ENCODE data around the gene TRIM72.
A peak's percentile ranks its signal among the peaks of the same experiment; 100 is the strongest.

TRIM72 gene

DNA sequence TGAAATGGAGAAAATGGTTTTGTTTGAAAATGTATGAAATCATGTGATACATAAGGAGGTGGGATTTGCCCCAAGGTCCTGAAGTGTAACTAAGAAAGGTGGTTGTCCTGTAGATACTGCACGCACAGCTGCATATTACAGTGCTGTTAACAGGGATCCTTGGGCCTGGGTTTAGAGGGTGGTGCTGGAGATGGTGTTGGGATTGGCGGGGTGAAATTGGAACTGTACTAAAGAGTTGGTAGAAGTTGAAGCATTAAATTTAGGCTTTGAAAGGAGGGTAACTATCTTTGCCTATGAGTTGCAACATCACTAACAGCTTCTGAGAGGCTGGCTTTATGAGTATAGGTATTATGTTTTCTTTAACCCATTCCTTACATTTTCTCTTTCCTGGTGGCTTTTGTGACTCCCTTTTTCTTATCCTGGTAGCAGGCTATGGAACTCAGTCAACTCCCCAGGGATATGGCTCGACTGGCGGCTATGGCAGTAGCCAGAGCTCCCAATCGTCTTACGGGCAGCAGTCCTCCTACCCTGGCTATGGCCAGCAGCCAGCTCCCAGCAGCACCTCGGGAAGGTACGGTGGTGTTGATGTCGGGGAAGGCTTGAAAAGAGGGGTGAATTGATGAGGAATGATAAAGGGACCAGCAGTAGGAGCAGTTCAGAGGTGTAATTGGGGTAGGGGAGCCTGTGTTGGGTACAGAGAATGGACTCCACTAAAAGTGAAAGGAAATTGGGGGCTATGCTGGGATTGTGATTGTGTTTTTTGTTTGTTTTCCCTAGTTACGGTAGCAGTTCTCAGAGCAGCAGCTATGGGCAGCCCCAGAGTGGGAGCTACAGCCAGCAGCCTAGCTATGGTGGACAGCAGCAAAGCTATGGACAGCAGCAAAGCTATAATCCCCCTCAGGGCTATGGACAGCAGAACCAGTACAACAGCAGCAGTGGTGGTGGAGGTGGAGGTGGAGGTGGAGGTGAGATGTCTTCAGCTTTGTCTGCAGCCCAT lies 30.2 kb upstream of the TRIM72 start:
- no peaks in the 10 kb centered on the region for H3K27me3 ChIP-seq (ENCODE audit: insufficient read depth, low read depth)
- H3K4me2 ChIP-seq: peak overlapping the region; percentile 98; the same call in 1 of the 2 replicates
- H2AFZ ChIP-seq (ENCODE audit: low read depth): no peak overlapping the region
- H3K9ac ChIP-seq: no peak overlapping the region
- peaks cover 53% of the 10 kb centered on the region for H4K20me1 ChIP-seq (ENCODE audit: insufficient read depth)
- no peak overlapping the region for H3K4me3 ChIP-seq (IDR thresholded peaks at IDR 0.05; ENCODE audit: insufficient read depth, low read depth, low read length)
- H3K27ac ChIP-seq: no peak overlapping the region
- peaks cover 69% of the 10 kb centered on the region for H3K4me1 ChIP-seq (ENCODE audit: low read depth, poor library complexity, severe bottlenecking)
- TF ChIP-seq, protein P1, sequence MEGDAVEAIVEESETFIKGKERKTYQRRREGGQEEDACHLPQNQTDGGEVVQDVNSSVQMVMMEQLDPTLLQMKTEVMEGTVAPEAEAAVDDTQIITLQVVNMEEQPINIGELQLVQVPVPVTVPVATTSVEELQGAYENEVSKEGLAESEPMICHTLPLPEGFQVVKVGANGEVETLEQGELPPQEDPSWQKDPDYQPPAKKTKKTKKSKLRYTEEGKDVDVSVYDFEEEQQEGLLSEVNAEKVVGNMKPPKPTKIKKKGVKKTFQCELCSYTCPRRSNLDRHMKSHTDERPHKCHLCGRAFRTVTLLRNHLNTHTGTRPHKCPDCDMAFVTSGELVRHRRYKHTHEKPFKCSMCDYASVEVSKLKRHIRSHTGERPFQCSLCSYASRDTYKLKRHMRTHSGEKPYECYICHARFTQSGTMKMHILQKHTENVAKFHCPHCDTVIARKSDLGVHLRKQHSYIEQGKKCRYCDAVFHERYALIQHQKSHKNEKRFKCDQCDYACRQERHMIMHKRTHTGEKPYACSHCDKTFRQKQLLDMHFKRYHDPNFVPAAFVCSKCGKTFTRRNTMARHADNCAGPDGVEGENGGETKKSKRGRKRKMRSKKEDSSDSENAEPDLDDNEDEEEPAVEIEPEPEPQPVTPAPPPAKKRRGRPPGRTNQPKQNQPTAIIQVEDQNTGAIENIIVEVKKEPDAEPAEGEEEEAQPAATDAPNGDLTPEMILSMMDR (conservative IDR thresholded peaks at IDR 0.05; ENCODE audit: low read depth, low read length): no peak
- H3K79me2 ChIP-seq (ENCODE audit: insufficient read depth, low read depth): peaks cover 88% of the 10 kb centered on the region
- H3K36me3 ChIP-seq (ENCODE audit: insufficient read depth): peaks cover 68% of the 10 kb centered on the region

DNA sequence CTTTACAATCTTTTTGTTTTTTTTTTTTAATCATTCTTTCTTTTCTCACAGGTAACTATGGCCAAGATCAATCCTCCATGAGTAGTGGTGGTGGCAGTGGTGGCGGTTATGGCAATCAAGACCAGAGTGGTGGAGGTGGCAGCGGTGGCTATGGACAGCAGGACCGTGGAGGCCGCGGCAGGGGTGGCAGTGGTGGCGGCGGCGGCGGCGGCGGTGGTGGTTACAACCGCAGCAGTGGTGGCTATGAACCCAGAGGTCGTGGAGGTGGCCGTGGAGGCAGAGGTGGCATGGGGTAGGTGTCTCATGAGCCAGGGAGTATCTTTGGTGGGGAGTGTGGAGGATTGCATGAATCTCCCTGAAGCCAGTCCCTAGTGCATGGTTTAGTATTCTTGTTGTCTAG lies 29.0 kb upstream of the TRIM72 start:
- TF ChIP-seq, protein P1 (conservative IDR thresholded peaks at IDR 0.05; ENCODE audit: low read depth, low read length): no peak
- H2AFZ ChIP-seq (ENCODE audit: low read depth): no peak overlapping the region
- peaks cover 98% of the 10 kb centered on the region for H3K79me2 ChIP-seq (ENCODE audit: insufficient read depth, low read depth)
- peaks cover 53% of the 10 kb centered on the region for H4K20me1 ChIP-seq (ENCODE audit: insufficient read depth)
- peaks cover 68% of the 10 kb centered on the region for H3K4me1 ChIP-seq (ENCODE audit: low read depth, poor library complexity, severe bottlenecking)
- H3K27me3 ChIP-seq (ENCODE audit: insufficient read depth, low read depth): no peaks in the 10 kb centered on the region
- H3K4me3 ChIP-seq (IDR thresholded peaks at IDR 0.05; ENCODE audit: insufficient read depth, low read depth, low read length): no peak overlapping the region
- H3K4me2 ChIP-seq: no peak overlapping the region; the same call in 1 of the 2 replicates
- H3K36me3 ChIP-seq (ENCODE audit: insufficient read depth): peaks cover 80% of the 10 kb centered on the region
- no peak overlapping the region for H3K9ac ChIP-seq
- no peak overlapping the region for H3K27ac ChIP-seq

DNA sequence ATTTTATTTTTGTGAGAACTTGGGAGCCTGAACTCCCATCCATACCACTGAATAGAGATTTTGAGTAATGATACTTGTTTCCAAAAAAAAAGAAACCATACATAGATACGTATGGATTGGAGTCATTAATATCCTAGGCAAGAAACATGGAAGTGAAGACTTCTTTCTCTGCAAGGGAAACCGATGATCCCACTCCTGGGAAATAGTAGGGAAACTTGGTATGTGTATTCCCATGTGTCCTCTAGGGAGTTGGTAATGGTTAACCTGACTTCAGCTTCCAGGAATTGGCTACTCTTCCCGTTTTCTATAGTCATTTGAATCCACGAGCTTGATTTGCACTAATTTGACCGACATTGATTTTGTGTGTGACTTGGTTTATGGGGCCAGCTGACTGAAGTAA lies 28.6 kb upstream of the TRIM72 start:
- Histone ChIP-seq H3K9ac (no peak overlapping the region), H3K27ac (no peak overlapping the region), H3K4me3 (IDR thresholded peaks at IDR 0.05; ENCODE audit: insufficient read depth, low read depth, low read length) (no peak overlapping the region), H3K27me3 (ENCODE audit: insufficient read depth, low read depth) (no peaks in the 10 kb centered on the region), H4K20me1 (ENCODE audit: insufficient read depth) (peaks cover 53% of the 10 kb centered on the region), H3K36me3 (ENCODE audit: insufficient read depth) (peaks cover 80% of the 10 kb centered on the region), H3K4me2 (no peak overlapping the region), H2AFZ (ENCODE audit: low read depth) (no peak overlapping the region), H3K79me2 (ENCODE audit: insufficient read depth, low read depth) (peaks cover 99% of the 10 kb centered on the region), H3K4me1 (ENCODE audit: low read depth, poor library complexity, severe bottlenecking) (peaks cover 68% of the 10 kb centered on the region)
- TF ChIP-seq, protein P1 (conservative IDR thresholded peaks at IDR 0.05; ENCODE audit: low read depth, low read length): no peak

DNA sequence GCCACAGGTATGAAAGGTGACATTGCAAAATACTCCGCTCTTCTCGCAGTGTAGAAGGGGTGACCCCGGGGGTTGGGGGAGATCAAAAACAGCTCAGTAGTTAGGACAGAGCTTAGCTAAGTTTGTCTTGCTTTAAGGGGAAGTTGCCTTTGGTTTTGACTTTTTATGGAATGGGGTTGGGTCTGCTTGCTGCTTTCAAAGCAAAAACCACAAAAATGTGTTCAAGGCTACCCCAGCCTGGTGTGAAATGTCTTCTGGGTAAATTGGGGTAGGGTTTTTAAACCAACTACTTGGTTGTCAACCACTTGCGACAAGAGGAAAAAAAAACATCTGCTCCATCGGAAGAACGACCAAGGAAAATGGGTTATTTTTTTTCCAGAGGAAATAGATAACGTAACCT lies 27.7 kb upstream of the TRIM72 start:
- H3K9ac ChIP-seq: no peak overlapping the region
- H3K27ac ChIP-seq: no peak overlapping the region
- H3K4me2 ChIP-seq: no peak overlapping the region
- no peak overlapping the region for H3K4me3 ChIP-seq (IDR thresholded peaks at IDR 0.05; ENCODE audit: insufficient read depth, low read depth, low read length)
- H3K36me3 ChIP-seq (ENCODE audit: insufficient read depth): peaks cover 84% of the 10 kb centered on the region
- H3K79me2 ChIP-seq (ENCODE audit: insufficient read depth, low read depth): peaks cover 93% of the 10 kb centered on the region
- TF ChIP-seq, protein P1 (conservative IDR thresholded peaks at IDR 0.05; ENCODE audit: low read depth, low read length): no peak
- no peaks in the 10 kb centered on the region for H3K27me3 ChIP-seq (ENCODE audit: insufficient read depth, low read depth)
- no peak overlapping the region for H2AFZ ChIP-seq (ENCODE audit: low read depth)
- H3K4me1 ChIP-seq (ENCODE audit: low read depth, poor library complexity, severe bottlenecking): peaks cover 68% of the 10 kb centered on the region
- H4K20me1 ChIP-seq (ENCODE audit: insufficient read depth): peaks cover 48% of the 10 kb centered on the region

Data from KMS-11 (cell line).